Neural progenitor cell (in vitro differentiated cells): ENCODE data around the gene LCMT1. TPM values are rescaled to one million over a fixed set of nuclear protein-coding genes. Genes with fewer than 3 reads are reported as not detected.

ENCODE experiments used
- DNase-seq: peaks from one replicate; pipeline ENCODE4 v3.0.0-alpha.2; 2016; ENCODE audit warnings: low spot score
- H2AFZ ChIP-seq: fragments of 200-600 bp; sonication (generic); replicated peaks from 2 replicates; pipeline ENCODE4 v1.6.1; 2016; ENCODE audit warnings: antibody characterized with exemption
- H3F3A ChIP-seq: fragments of 200-600 bp; sonication (generic); 2 replicates; pipeline ENCODE4 v1.6.1; 2016; ENCODE audit warnings: antibody characterized with exemption, low read depth
- H3K27ac ChIP-seq: fragments of 200-600 bp; sonication (generic); 2 replicates; pipeline ENCODE4 v1.5.1; 2016; ENCODE audit warnings: mild to moderate bottlenecking
- H3K27me3 ChIP-seq: fragments of 200-600 bp; sonication (generic); 2 replicates; pipeline ENCODE4 v1.6.1; 2016; ENCODE audit warnings: mild to moderate bottlenecking, moderate library complexity
- H3K36me3 ChIP-seq: fragments of 200-600 bp; sonication (generic); 2 replicates; pipeline ENCODE4 v1.5.1; 2016
- H3K4me1 ChIP-seq: fragments of 200-600 bp; sonication (generic); 2 replicates; pipeline ENCODE4 v1.6.1; 2016; ENCODE audit warnings: mixed run types
- H3K4me2 ChIP-seq: fragments of 200-600 bp; sonication (generic); 2 replicates; pipeline ENCODE4 v1.6.1; 2016
- H3K4me3 ChIP-seq: fragments of 200-600 bp; sonication (generic); 2 replicates; pipeline ENCODE4 v1.5.1; 2016
- H3K79me2 ChIP-seq: fragments of 200-600 bp; sonication (generic); 2 replicates; pipeline ENCODE4 v1.6.1; 2016; ENCODE audit warnings: low read depth
- H3K9ac ChIP-seq: fragments of 200-600 bp; sonication (generic); 2 replicates; pipeline ENCODE4 v1.6.1; 2016
- H3K9me3 ChIP-seq: fragments of 200-600 bp; sonication (generic); 2 replicates; pipeline ENCODE4 v1.5.1; 2016; ENCODE audit warnings: low read depth
- H4K20me1 ChIP-seq: fragments of 200-600 bp; sonication (generic); 2 replicates; pipeline ENCODE4 v1.6.1; 2016; ENCODE audit warnings: low read depth
- H3K27ac Mint-ChIP-seq: 3 replicates; pipeline ENCODE4 v1.8.0; 2021; ENCODE audit warnings: mixed read lengths
- H3K27me3 Mint-ChIP-seq: 2 replicates; pipeline ENCODE4 v1.8.0; 2022; ENCODE audit warnings: low read depth, mild to moderate bottlenecking, inconsistent platforms, moderate library complexity, mixed read lengths; ENCODE audit not compliant: insufficient read depth
- H3K36me3 Mint-ChIP-seq: 3 replicates; pipeline ENCODE4 v1.8.0; 2021; ENCODE audit warnings: mixed read lengths
- H3K4me1 Mint-ChIP-seq: 3 replicates; pipeline ENCODE4 v1.8.0; 2021; ENCODE audit warnings: mixed read lengths
- H3K4me3 Mint-ChIP-seq: 3 replicates; pipeline ENCODE4 v1.8.0; 2021; ENCODE audit warnings: mild to moderate bottlenecking, moderate library complexity, mixed read lengths
- H3K9me3 Mint-ChIP-seq: 3 replicates; pipeline ENCODE4 v1.8.0; 2020; ENCODE audit warnings: mixed read lengths
- EZH2 ChIP-seq: fragments of 200-600 bp; sonication (generic); IDR thresholded peaks from 2 replicates; pipeline ENCODE4 v1.6.1; 2017; ENCODE audit warnings: antibody characterized with exemption, mild to moderate bottlenecking, moderate library complexity
- EZH2phosphoT487 ChIP-seq: fragments of 200-600 bp; sonication (generic); IDR thresholded peaks from 2 replicates; pipeline ENCODE4 v1.6.1; 2017; ENCODE audit warnings: antibody characterized with exemption
- total RNA-seq: library from RNA; depleted of rRNA; stranded (reverse); fragments of >200 nt; gene quantifications from 2 replicates; pipeline ENCODE4 v1.2.3, GENCODE V29; 2015; ENCODE audit warnings: low replicate concordance
- TF ChIP-seq, protein P1 (sequence below): fragments of 200-600 bp; sonication (generic); IDR thresholded peaks from 2 replicates; pipeline ENCODE4 v1.5.1; 2017; ENCODE audit warnings: antibody characterized with exemption, mild to moderate bottlenecking

LCMT1 gene
- total RNA-seq, 1 donor from 2014 or later: 73.4 TPM

DNA sequence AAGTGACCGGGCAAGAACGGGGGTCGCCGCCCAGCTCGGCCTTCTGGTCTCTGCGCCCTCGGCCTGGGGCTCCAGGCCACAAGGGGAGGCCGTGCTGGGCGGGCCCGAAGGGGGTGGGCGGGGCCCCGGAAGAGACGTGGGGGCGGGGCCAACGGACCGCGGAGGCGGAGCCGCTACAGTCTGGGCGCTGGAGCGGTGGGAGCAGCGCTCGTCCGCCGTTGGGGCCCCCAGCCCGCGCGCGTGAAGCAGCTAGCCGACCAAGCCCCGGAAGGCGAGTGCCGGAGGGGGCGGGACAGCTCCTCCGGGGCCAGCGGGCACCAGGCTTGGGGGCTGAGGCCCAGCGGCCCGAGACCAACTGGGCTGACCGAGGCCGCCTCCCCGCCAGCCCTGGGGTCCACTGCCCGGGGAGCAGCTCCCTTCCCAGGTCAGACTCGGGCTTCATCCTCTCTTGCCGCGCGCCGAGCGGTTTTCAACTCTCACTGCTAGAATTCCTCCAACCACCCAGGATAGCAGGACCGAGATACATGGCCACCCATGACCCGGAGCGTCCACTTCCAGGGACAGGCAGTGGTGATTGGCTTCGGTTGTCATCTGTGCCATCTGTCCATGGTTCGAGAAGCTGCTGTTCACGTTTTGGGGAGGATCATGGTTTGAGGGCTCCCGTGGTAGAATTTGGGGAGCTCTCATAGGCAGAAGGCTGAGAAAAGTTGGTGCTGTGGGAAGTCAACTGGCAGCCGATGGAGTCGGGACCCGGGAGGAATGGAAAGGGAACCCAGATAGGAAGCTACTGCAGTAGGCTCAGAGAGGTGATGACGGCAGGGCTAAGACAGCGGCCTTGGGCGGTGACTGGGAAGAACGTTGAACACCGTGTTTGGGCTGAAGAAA is 44.6 kb upstream of the LCMT1 start:
- TF ChIP-seq, protein P1, sequence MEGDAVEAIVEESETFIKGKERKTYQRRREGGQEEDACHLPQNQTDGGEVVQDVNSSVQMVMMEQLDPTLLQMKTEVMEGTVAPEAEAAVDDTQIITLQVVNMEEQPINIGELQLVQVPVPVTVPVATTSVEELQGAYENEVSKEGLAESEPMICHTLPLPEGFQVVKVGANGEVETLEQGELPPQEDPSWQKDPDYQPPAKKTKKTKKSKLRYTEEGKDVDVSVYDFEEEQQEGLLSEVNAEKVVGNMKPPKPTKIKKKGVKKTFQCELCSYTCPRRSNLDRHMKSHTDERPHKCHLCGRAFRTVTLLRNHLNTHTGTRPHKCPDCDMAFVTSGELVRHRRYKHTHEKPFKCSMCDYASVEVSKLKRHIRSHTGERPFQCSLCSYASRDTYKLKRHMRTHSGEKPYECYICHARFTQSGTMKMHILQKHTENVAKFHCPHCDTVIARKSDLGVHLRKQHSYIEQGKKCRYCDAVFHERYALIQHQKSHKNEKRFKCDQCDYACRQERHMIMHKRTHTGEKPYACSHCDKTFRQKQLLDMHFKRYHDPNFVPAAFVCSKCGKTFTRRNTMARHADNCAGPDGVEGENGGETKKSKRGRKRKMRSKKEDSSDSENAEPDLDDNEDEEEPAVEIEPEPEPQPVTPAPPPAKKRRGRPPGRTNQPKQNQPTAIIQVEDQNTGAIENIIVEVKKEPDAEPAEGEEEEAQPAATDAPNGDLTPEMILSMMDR: peak; percentile 6
- no peak for TF ChIP-seq EZH2
- peaks cover 51% of the 10 kb centered on the region for H3K27me3 ChIP-seq
- no peak overlapping the region for H3K27ac ChIP-seq
- no peaks in the 10 kb centered on the region for H3K36me3 ChIP-seq
- no peak overlapping the region for H3K9ac ChIP-seq
- Mint-ChIP-seq H3K9me3 (peaks cover 3% of the 10 kb centered on the region), H3K27ac (peak overlapping the region; percentile 15), H3K4me1 (peaks cover 7% of the 10 kb centered on the region), H3K4me3 (peak overlapping the region; percentile 89), H3K36me3 (peaks cover 3% of the 10 kb centered on the region), H3K27me3 (peaks cover 9% of the 10 kb centered on the region)
- H3F3A ChIP-seq: no peaks in the 10 kb centered on the region
- H2AFZ ChIP-seq: peak overlapping the region; percentile 75
- H3K4me3 ChIP-seq: peak overlapping the region; percentile 75
- H4K20me1 ChIP-seq: no peaks in the 10 kb centered on the region
- H3K4me2 ChIP-seq: peak overlapping the region; percentile 84
- peak; percentile 93 for DNase-seq
- no peaks in the 10 kb centered on the region for H3K9me3 ChIP-seq
- no peaks in the 10 kb centered on the region for H3K4me1 ChIP-seq
- H3K79me2 ChIP-seq: no peaks in the 10 kb centered on the region

DNA sequence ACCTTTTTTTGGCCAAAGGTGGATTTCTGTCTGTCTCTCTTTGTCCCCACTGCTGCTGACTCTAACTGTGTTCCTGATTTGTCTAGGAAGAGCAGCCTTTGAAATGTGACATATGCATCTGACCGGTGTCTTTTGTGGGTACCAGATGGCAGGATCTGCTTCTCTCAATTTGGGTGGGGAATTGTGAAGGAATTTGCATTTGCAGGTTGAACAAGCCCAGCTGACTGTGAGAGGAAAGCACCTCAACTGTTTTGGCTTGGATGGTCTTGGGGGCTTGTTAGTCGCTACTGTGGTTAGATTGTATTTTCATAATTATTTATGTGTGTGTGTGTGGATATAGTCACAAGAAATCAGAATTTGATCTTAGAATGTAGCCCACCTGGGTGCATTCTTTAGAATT is 37.7 kb upstream of the LCMT1 start:
- Histone ChIP-seq H3K4me1 (no peaks in the 10 kb centered on the region), H4K20me1 (no peaks in the 10 kb centered on the region), H3K4me3 (no peak overlapping the region), H3K4me2 (no peak overlapping the region), H3K9me3 (no peaks in the 10 kb centered on the region), H3K27ac (no peak overlapping the region), H3K27me3 (peaks cover 73% of the 10 kb centered on the region), H3F3A (no peaks in the 10 kb centered on the region), H2AFZ (no peak overlapping the region), H3K79me2 (no peaks in the 10 kb centered on the region), H3K36me3 (no peaks in the 10 kb centered on the region), H3K9ac (no peak overlapping the region)
- Mint-ChIP-seq H3K27ac (no peak overlapping the region), H3K9me3 (no peaks in the 10 kb centered on the region), H3K4me3 (no peak overlapping the region), H3K27me3 (no peaks in the 10 kb centered on the region), H3K36me3 (no peaks in the 10 kb centered on the region), H3K4me1 (no peaks in the 10 kb centered on the region)
- no peak for DNase-seq
- TF ChIP-seq EZH2phosphoT487 (no peak), EZH2 (no peak)
- TF ChIP-seq, protein P1: no peak

DNA sequence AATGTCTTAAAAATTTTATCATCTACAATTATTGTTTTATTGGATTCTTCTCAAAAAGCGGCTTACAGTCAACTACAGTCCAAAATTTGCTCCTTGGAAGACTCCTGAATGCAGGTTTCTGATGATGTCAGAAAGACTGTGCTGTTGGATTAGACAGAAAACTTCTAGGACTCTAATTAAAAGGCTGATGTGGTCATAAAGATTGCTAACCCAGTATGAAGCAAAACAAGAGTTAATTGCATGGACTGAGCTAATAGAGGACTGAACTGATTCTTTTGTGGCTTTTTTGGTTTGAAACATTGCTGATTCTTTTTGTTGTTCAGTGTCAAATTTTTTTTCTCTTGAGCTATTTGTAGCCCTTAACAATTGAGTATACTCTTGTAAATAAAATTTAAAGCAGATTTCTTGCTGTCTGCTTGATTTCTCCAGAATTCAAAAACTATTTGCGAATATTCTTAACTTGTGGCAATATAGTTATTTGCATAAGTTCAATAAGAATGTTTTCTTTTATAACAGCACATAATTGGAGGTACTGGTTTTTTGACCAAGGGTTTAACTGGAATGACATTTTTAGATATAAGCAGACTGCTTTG is 33.1 kb upstream of the LCMT1 start:
- Histone ChIP-seq H3K27me3 (peaks cover 27% of the 10 kb centered on the region), H4K20me1 (no peaks in the 10 kb centered on the region), H3K9ac (no peak overlapping the region), H3K79me2 (no peaks in the 10 kb centered on the region), H3K4me1 (no peaks in the 10 kb centered on the region), H3K4me3 (no peak overlapping the region), H3K9me3 (no peaks in the 10 kb centered on the region), H2AFZ (no peak overlapping the region), H3K4me2 (no peak overlapping the region), H3K36me3 (no peaks in the 10 kb centered on the region), H3K27ac (no peak overlapping the region), H3F3A (no peaks in the 10 kb centered on the region)
- Mint-ChIP-seq H3K36me3 (no peaks in the 10 kb centered on the region), H3K27me3 (peaks cover 2% of the 10 kb centered on the region), H3K27ac (no peak overlapping the region), H3K9me3 (no peaks in the 10 kb centered on the region), H3K4me3 (no peak overlapping the region), H3K4me1 (no peaks in the 10 kb centered on the region)
- TF ChIP-seq, protein P1: no peak
- no peak for TF ChIP-seq EZH2phosphoT487
- no peak for TF ChIP-seq EZH2
- DNase-seq: no peak
